Panc1 (cell line): ENCODE results near the gene MAL.

Experiments used
- CTCF ChIP-seq: fragments of 450-650 bp; IDR thresholded peaks from 2 replicates; pipeline ENCODE4 v1.5.1; 2017; ENCODE audit warnings: mild to moderate bottlenecking
- POLR2AphosphoS5 ChIP-seq: IDR thresholded peaks from 2 replicates; pipeline ENCODE4 v1.6.1; 2012; ENCODE audit warnings: mild to moderate bottlenecking, low read depth, low read length, moderate library complexity
- REST ChIP-seq, 2 experiments: IDR thresholded peaks; 2 replicates each; pipeline ENCODE4 v1.6.1; 2011 to 2012; ENCODE audit warnings: low read depth in 2 of 2, control low read depth in 1 of 2, low read length in 1 of 2, mild to moderate bottlenecking in 1 of 2, moderate library complexity in 1 of 2; ENCODE audit not compliant: insufficient read depth in 1 of 2
- SIN3A ChIP-seq: IDR thresholded peaks from 2 replicates; pipeline ENCODE4 v1.6.1; 2012; ENCODE audit warnings: low read depth, mild to moderate bottlenecking, low read length, moderate library complexity, borderline replicate concordance; ENCODE audit not compliant: insufficient read depth
- TCF7L2 ChIP-seq: IDR thresholded peaks from 2 replicates; pipeline ENCODE4 v1.6.1; 2011; ENCODE audit warnings: mild to moderate bottlenecking, low read depth, low read length, inconsistent platforms

- TF ChIP-seq CTCF (peak; percentile 95), POLR2AphosphoS5 (no peak), SIN3A (no peak), TCF7L2 (no peak), REST (IDR thresholded peaks at IDR 0.05; ENCODE audit: insufficient read depth in 1 of 2, low read depth in 2 of 2, low read length in 1 of 2) (no peak)
Measured at GRCh38 chr2:95076705-95077529, 51.4 kb downstream of the MAL start.
